ENCODE data around the gene ELK1.

Gene ELK1

DNA sequence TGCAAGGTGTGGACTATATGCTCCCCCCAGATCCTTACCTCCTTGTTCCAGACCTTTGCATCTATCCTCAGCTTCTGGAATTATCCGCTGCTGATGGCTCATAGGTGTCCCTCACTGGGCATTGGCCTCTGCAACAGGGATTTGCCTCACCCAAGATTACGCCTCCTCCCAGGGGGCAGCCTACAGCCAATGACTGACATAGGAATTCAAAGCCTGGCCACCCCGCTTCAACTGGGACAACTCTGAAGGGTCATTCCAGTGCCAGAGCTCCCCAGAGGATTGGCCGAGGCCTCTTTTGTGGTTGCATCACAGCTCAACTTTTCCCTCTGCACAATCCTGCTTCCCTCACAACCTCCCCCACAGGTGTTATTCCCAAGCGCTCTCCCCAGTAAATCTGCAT is 35.7 kb downstream of the ELK1 start:
- no peak for TF ChIP-seq REST (IDR thresholded peaks at IDR 0.05; ENCODE audit: insufficient read depth in 1 of 2, low read depth in 2 of 2, low read length in 2 of 2)
- TF ChIP-seq FOXP2 (optimal IDR thresholded peaks at IDR 0.05; ENCODE audit: borderline replicate concordance, extremely low read depth, extremely low read length, insufficient read depth) = no peak
- TF ChIP-seq POLR2AphosphoS5 (IDR thresholded peaks at IDR 0.05; ENCODE audit: low read depth, low read length) = no peak
- no peak for TF ChIP-seq TAF1 (IDR thresholded peaks at IDR 0.05; ENCODE audit: borderline replicate concordance, insufficient read depth, low read length)
- no peak for TF ChIP-seq SIN3A (IDR thresholded peaks at IDR 0.05; ENCODE audit: borderline replicate concordance, insufficient read depth, low read length)

- no peak for TF ChIP-seq TAF1 (IDR thresholded peaks at IDR 0.05; ENCODE audit: borderline replicate concordance, insufficient read depth, low read length)
Measured at GRCh38 chrX:47613082-47613481, 37.3 kb downstream of the ELK1 start.

- TF ChIP-seq POLR2AphosphoS5 (IDR thresholded peaks at IDR 0.05; ENCODE audit: low read depth, low read length) (no peak), TAF1 (IDR thresholded peaks at IDR 0.05; ENCODE audit: borderline replicate concordance, insufficient read depth, low read length) (no peak), FOXP2 (optimal IDR thresholded peaks at IDR 0.05; ENCODE audit: borderline replicate concordance, extremely low read depth, extremely low read length, insufficient read depth) (no peak), REST (IDR thresholded peaks at IDR 0.05; ENCODE audit: insufficient read depth in 1 of 2, low read depth in 2 of 2, low read length in 2 of 2) (no peak), SIN3A (IDR thresholded peaks at IDR 0.05; ENCODE audit: borderline replicate concordance, insufficient read depth, low read length) (no peak)
Measured at GRCh38 chrX:47612418-47612817, 37.9 kb downstream of the ELK1 start.

DNA sequence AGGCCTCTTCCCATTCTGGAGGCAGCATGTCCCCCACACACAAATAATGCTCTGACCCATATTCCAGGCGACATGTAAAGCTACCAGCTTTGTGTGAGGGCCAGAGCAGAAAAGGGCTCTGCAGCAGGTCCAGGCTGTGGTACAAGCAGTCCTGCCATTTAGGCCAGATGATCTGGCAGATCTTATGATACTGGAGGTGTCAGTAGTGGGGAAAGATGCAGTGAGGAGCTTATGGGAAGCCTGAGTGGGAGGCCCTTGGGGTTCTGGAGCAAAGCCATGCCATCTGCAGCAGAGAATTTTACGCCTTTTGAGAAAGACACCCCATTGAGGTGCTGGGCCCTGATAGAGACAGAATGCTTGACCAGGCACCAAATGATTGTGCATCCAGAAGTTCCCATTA is 38.4 kb downstream of the ELK1 start:
- no peak for TF ChIP-seq SIN3A (IDR thresholded peaks at IDR 0.05; ENCODE audit: borderline replicate concordance, insufficient read depth, low read length)
- no peak for TF ChIP-seq FOXP2 (optimal IDR thresholded peaks at IDR 0.05; ENCODE audit: borderline replicate concordance, extremely low read depth, extremely low read length, insufficient read depth)
- TF ChIP-seq POLR2AphosphoS5 (IDR thresholded peaks at IDR 0.05; ENCODE audit: low read depth, low read length) = no peak
- no peak for TF ChIP-seq REST (IDR thresholded peaks at IDR 0.05; ENCODE audit: insufficient read depth in 1 of 2, low read depth in 2 of 2, low read length in 2 of 2)
- no peak for TF ChIP-seq TAF1 (IDR thresholded peaks at IDR 0.05; ENCODE audit: borderline replicate concordance, insufficient read depth, low read length)

DNA sequence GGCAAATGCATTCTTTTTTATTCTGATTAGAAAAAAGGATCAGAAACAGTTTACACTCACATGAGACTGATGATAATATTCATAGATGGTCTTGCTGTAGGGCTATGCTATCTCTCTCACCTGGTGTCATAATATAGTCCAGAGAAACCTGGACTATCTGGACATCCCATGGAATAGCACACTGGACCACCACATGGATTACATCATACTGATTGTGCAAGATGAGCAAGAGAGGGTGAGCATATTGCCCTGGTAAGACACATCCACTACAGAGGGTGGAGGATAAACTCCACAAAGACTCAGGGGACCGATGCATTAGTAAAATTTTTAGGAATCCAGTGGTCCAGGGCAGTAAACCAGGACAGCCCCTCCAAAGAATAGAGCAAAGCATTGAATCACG is 38.9 kb downstream of the ELK1 start:
- TF ChIP-seq REST (IDR thresholded peaks at IDR 0.05; ENCODE audit: insufficient read depth in 1 of 2, low read depth in 2 of 2, low read length in 2 of 2) (no peak), POLR2AphosphoS5 (IDR thresholded peaks at IDR 0.05; ENCODE audit: low read depth, low read length) (no peak), TAF1 (IDR thresholded peaks at IDR 0.05; ENCODE audit: borderline replicate concordance, insufficient read depth, low read length) (no peak), FOXP2 (optimal IDR thresholded peaks at IDR 0.05; ENCODE audit: borderline replicate concordance, extremely low read depth, extremely low read length, insufficient read depth) (no peak), SIN3A (IDR thresholded peaks at IDR 0.05; ENCODE audit: borderline replicate concordance, insufficient read depth, low read length) (no peak)
